HepG2 (cell line): ENCODE measurements around the gene WWP2. TPM values are rescaled to one million over a fixed set of nuclear protein-coding genes. Genes with fewer than 3 reads are reported as not detected.
A peak's percentile ranks its signal among the peaks of the same experiment; 100 is the strongest.

Experiments used
- ATAD3A ChIP-seq: sonication (generic); formaldehyde crosslinking; IDR thresholded peaks from 2 replicates; pipeline ENCODE4 v1.4.0; 2020; ENCODE audit warnings: missing genetic modification reagents
- CHCHD3 ChIP-seq: sonication (generic); formaldehyde crosslinking; IDR thresholded peaks from 2 replicates; pipeline ENCODE4 v1.8.0; 2022; ENCODE audit warnings: mild to moderate bottlenecking, missing genetic modification reagents, moderate library complexity
- EED ChIP-seq: sonication (generic); formaldehyde crosslinking; IDR thresholded peaks from 2 replicates; pipeline ENCODE4 v1.5.0; 2020; ENCODE audit warnings: mild to moderate bottlenecking, missing genetic modification reagents
- NFKBIZ ChIP-seq: IDR thresholded peaks from 2 replicates; pipeline ENCODE4 v1.6.1; 2018; ENCODE audit warnings: missing genetic modification reagents, missing compliant biosample characterization
- NR2F6 ChIP-seq, 2 experiments: IDR thresholded peaks; 2 replicates each; pipeline ENCODE4 v1.6.1; 2016; ENCODE audit warnings: antibody characterized with exemption in 1 of 2, mild to moderate bottlenecking in 1 of 2
- PCBP1 ChIP-seq: fragments of 200-400 bp; formaldehyde crosslinking; IDR thresholded peaks from 2 replicates; pipeline ENCODE4 v1.6.1; 2017; ENCODE audit warnings: mild to moderate bottlenecking, low read depth, low read length, borderline replicate concordance
- REXO4 ChIP-seq: sonication (generic); formaldehyde crosslinking; IDR thresholded peaks from 2 replicates; pipeline ENCODE4 v1.8.0; 2022; ENCODE audit warnings: missing genetic modification reagents, mild to moderate bottlenecking, borderline replicate concordance
- SIN3A ChIP-seq: IDR thresholded peaks from 2 replicates; pipeline ENCODE4 v1.6.1; 2011; ENCODE audit warnings: low read depth, mild to moderate bottlenecking, control low read depth, low read length, borderline replicate concordance
- UBTF ChIP-seq: sonication (generic); formaldehyde crosslinking; IDR thresholded peaks from 2 replicates; pipeline ENCODE4 v1.4.0; 2020; ENCODE audit warnings: mild to moderate bottlenecking, missing genetic modification reagents
- ZBTB34 ChIP-seq: sonication (generic); formaldehyde crosslinking; IDR thresholded peaks from 2 replicates; pipeline ENCODE4 v1.8.0; 2022; ENCODE audit warnings: mild to moderate bottlenecking, missing genetic modification reagents
- ZFP36 ChIP-seq: fragments of 150-350 bp; IDR thresholded peaks from 2 replicates; pipeline ENCODE4 v1.6.1; 2018; ENCODE audit warnings: borderline replicate concordance, low read length, low read depth; ENCODE audit not compliant: partially characterized antibody
- ZNF18 ChIP-seq: sonication (generic); formaldehyde crosslinking; IDR thresholded peaks from 2 replicates; pipeline ENCODE4 v1.8.0; 2022; ENCODE audit warnings: mild to moderate bottlenecking, missing genetic modification reagents; ENCODE audit not compliant: insufficient replicate concordance
- ZNF337 ChIP-seq: sonication (generic); formaldehyde crosslinking; IDR thresholded peaks from 2 replicates; pipeline ENCODE4 v1.5.1; 2020; ENCODE audit warnings: missing genetic modification reagents, low read depth, mild to moderate bottlenecking, borderline replicate concordance
- ZNF672 ChIP-seq: sonication (generic); formaldehyde crosslinking; IDR thresholded peaks from 2 replicates; pipeline ENCODE4 v1.8.1; 2022; ENCODE audit warnings: missing genetic modification reagents
- polyA plus RNA-seq, 8 experiments: library from polyadenylated mRNA; depleted of rRNA in 3 of 8; stranded (reverse) in 7 of 8; unstranded in 1 of 8; fragments of >200 nt; fragmentation: Illumina TruSeq in 4 of 8; extraction: Trizol in 4 of 8; gene quantifications; 2 replicates each; pipeline versions ENCODE4 v1.2.1 to v1.2.3, GENCODE V29; 2011 to 2016; ENCODE audit warnings: low read depth in 4 of 8, missing spikeins in 1 of 8, mixed read lengths in 1 of 8; ENCODE audit not compliant: insufficient read depth in 1 of 8
- total RNA-seq, 5 experiments: library from RNA; depleted of rRNA; stranded (reverse); fragments of >200 nt; fragmentation: Illumina TruSeq; extraction: Trizol; gene quantifications; 2 replicates each; pipeline ENCODE4 v1.2.3, GENCODE V29; 2016; ENCODE audit warnings: low read depth in 1 of 5
- TF ChIP-seq, protein P1 (sequence below): sonication (generic); formaldehyde crosslinking; IDR thresholded peaks from 2 replicates; pipeline ENCODE4 v1.4.0; 2020; ENCODE audit warnings: missing genetic modification reagents
- TF ChIP-seq, protein P2 (sequence below): sonication (generic); formaldehyde crosslinking; IDR thresholded peaks from 2 replicates; pipeline ENCODE4 v1.5.1; 2020; ENCODE audit warnings: missing genetic modification reagents, mild to moderate bottlenecking, borderline replicate concordance

WWP2 gene
- total and polyA plus RNA-seq, 2 of the 13 experiments (the other 11 are each of a cell fraction or from before 2014, with no cell fraction given) = 11.4 to 28.2 TPM

DNA sequence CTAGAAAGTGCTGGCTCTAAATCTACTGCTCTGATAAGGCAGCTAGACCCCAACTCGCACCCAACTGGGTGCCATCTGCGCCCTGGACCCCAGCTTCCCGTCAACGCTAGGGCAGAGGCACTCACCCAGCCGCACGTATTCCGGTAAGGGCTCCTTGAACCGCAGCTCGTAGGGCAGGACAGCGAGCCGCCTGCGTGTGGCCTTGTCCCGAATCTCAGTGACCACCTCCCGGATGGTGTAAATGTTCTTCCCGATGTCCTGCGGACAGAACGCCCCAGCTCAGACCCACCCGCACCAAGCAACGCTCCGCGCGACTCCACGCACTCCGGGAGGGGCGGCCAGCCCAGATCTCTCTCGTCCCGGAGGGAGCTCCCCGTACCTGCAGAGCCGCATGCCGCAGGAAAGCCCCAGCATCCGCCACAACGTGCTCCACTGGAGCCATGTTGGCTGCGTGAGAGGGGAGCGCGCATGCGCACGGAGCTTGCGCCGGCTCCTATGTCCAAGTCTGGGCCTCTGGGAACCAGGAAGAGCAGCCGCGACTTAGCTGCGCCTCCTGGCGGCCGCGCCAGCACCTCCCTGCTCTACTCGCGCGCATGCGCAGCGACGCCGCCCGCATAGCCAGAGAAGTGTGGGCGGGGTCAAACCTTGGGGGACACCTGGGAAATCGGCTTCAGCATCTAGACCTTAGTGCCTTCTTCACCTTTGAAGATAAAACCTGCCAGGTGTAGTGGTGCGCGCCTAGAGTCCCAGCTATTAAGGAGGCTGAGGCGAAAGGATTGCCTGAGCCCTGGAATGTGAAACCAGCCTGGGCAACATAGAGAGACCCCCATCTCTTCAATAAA is 7.4 kb upstream of the WWP2 start, which contains the start of gene NOB1 (continued):
- TF ChIP-seq NFKBIZ (CRISPR knock-in tag) (peak; percentile 72; the same call in 1 of the 2 replicates), ZFP36 (peak; percentile 29), UBTF (CRISPR knock-in tag) (peak; percentile 96), ZNF672 (CRISPR knock-in tag) (peak; percentile 51; the same call in 1 of the 2 replicates), ZNF337 (CRISPR knock-in tag) (peak; percentile 95), SIN3A (peak; percentile 78; the same call in 1 of the 2 replicates), CHCHD3 (CRISPR knock-in tag) (peak; percentile 47; the same call in 1 of the 2 replicates), ZNF18 (CRISPR knock-in tag) (peak; percentile 44), REXO4 (CRISPR knock-in tag) (peak; percentile 71; the same call in 1 of the 2 replicates), EED (CRISPR knock-in tag) (peak; percentile 96), NR2F6 (IDR thresholded peaks at IDR 0.05) (no peak), NR2F6 (CRISPR knock-in tag; IDR thresholded peaks at IDR 0.05) (peak; percentile 51; the same call in 1 of the 2 replicates), PCBP1 (no peak), ATAD3A (CRISPR knock-in tag) (no peak), ZBTB34 (peak; percentile 87)
- TF ChIP-seq, protein P1, sequence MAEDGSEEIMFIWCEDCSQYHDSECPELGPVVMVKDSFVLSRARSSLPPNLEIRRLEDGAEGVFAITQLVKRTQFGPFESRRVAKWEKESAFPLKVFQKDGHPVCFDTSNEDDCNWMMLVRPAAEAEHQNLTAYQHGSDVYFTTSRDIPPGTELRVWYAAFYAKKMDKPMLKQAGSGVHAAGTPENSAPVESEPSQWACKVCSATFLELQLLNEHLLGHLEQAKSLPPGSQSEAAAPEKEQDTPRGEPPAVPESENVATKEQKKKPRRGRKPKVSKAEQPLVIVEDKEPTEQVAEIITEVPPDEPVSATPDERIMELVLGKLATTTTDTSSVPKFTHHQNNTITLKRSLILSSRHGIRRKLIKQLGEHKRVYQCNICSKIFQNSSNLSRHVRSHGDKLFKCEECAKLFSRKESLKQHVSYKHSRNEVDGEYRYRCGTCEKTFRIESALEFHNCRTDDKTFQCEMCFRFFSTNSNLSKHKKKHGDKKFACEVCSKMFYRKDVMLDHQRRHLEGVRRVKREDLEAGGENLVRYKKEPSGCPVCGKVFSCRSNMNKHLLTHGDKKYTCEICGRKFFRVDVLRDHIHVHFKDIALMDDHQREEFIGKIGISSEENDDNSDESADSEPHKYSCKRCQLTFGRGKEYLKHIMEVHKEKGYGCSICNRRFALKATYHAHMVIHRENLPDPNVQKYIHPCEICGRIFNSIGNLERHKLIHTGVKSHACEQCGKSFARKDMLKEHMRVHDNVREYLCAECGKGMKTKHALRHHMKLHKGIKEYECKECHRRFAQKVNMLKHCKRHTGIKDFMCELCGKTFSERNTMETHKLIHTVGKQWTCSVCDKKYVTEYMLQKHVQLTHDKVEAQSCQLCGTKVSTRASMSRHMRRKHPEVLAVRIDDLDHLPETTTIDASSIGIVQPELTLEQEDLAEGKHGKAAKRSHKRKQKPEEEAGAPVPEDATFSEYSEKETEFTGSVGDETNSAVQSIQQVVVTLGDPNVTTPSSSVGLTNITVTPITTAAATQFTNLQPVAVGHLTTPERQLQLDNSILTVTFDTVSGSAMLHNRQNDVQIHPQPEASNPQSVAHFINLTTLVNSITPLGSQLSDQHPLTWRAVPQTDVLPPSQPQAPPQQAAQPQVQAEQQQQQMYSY = 0 out of 2 replicates have a peak, but pooled peaks have one; percentile 51
- TF ChIP-seq, protein P2, sequence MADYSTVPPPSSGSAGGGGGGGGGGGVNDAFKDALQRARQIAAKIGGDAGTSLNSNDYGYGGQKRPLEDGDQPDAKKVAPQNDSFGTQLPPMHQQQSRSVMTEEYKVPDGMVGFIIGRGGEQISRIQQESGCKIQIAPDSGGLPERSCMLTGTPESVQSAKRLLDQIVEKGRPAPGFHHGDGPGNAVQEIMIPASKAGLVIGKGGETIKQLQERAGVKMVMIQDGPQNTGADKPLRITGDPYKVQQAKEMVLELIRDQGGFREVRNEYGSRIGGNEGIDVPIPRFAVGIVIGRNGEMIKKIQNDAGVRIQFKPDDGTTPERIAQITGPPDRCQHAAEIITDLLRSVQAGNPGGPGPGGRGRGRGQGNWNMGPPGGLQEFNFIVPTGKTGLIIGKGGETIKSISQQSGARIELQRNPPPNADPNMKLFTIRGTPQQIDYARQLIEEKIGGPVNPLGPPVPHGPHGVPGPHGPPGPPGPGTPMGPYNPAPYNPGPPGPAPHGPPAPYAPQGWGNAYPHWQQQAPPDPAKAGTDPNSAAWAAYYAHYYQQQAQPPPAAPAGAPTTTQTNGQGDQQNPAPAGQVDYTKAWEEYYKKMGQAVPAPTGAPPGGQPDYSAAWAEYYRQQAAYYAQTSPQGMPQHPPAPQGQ = peak; percentile 90; the same call in 1 of the 2 replicates
